Muscle of leg (tissue), 11 donors: Measurements from ENCODE around the gene MZT2A. TPM values are rescaled to one million over a fixed set of nuclear protein-coding genes. Genes with fewer than 3 reads are reported as not detected.
"Not testable (repeated sequence)": the region's sequence is repeated elsewhere in the genome, so short reads cannot be mapped to it uniquely, and the experiment has no call there.

ENCODE experiments used
- DNase-seq: peaks from one replicate; pipeline ENCODE4 v3.0.0; 2013
- H3K27ac ChIP-seq: one replicate; pipeline ENCODE4 v1.5.1; 2013; ENCODE audit warnings: mild to moderate bottlenecking, low read length, control low read depth
- H3K27me3 ChIP-seq: one replicate; pipeline ENCODE4 v1.6.1; 2013; ENCODE audit warnings: low read length; ENCODE audit not compliant: control insufficient read depth, insufficient read depth
- H3K36me3 ChIP-seq: one replicate; pipeline ENCODE4 v1.6.1; 2013; ENCODE audit warnings: low read length; ENCODE audit not compliant: control insufficient read depth, insufficient read depth
- H3K4me1 ChIP-seq: one replicate; pipeline ENCODE4 v1.6.1; 2013; ENCODE audit warnings: low read length; ENCODE audit not compliant: control insufficient read depth, insufficient read depth
- H3K4me3 ChIP-seq: one replicate; pipeline ENCODE4 v1.5.1; 2013; ENCODE audit warnings: low read length, control low read depth
- H3K9me3 ChIP-seq: replicated peaks from 2 replicates; pipeline ENCODE4 v1.6.1; 2013; ENCODE audit warnings: low read depth, low read length; ENCODE audit not compliant: control insufficient read depth
- WGBS: methylation state at CpG from one replicate; pipeline ENCODE4 v1.1.5; 2013; ENCODE audit warnings: missing lambda C conversion rate; ENCODE audit not compliant: insufficient coverage; 5-methylcytosine and 5-hydroxymethylcytosine counted together
- polyA plus RNA-seq, 8 donors: library from polyadenylated mRNA; unstranded; fragments of 120-200 nt; gene quantifications; one replicate each; pipeline versions ENCODE4 v1.2.1 to v1.2.3, GENCODE V29; 2013; ENCODE audit warnings: inconsistent platforms in 1 of 8, low replicate concordance in 1 of 8; ENCODE audit not compliant: insufficient read length in 8 of 8, insufficient read depth in 1 of 8
- total RNA-seq: library from RNA; stranded (reverse); fragments of 120-200 nt; gene quantifications from one replicate; pipeline ENCODE4 v1.2.4, GENCODE V29; 2013

MZT2A gene
- total and polyA plus RNA-seq, 9 donors, result 39.1 to 67.6 (median 56.5) TPM

- Histone ChIP-seq H3K9me3 (no peaks in the 10 kb centered on the region), H3K36me3 (peaks cover 7% of the 10 kb centered on the region), H3K4me1 (peaks cover 22% of the 10 kb centered on the region), H3K4me3 (peak overlapping the region; percentile 78), H3K27ac (peak overlapping the region; percentile 90), H3K27me3 (no peaks in the 10 kb centered on the region)
- WGBS, result under 1% methylated on average over 73 of the region's 79 CpGs
- peak; percentile 97 for DNase-seq
Observed at GRCh38 chr2:131492418-131493198, 411 bp upstream of the MZT2A start.

GRCh38 chr2:131491469-131491836 lies 744 bp downstream of the MZT2A start:
- H3K4me1 ChIP-seq, result peaks cover 22% of the 10 kb centered on the region
- H3K27me3 ChIP-seq, H3K36me3 ChIP-seq, H3K9me3 ChIP-seq, DNase-seq: not testable (repeated sequence)
- peak overlapping the region; percentile 33 for H3K4me3 ChIP-seq
- 29% methylated on average over 5 of the region's 22 CpGs for WGBS
- H3K27ac ChIP-seq, result peak overlapping the region; percentile 7

GRCh38 chr2:131490616-131491468 lies 1.4 kb downstream of the MZT2A start:
- peak; percentile 73 for DNase-seq
- H3K9me3 ChIP-seq, H3K36me3 ChIP-seq, H3K27me3 ChIP-seq: not testable (repeated sequence)
- peak overlapping the region; percentile 33 for H3K4me3 ChIP-seq
- 34% methylated on average over 12 of the region's 20 CpGs for WGBS
- peak overlapping the region; percentile 7 for H3K27ac ChIP-seq
- H3K4me1 ChIP-seq, result peaks cover 22% of the 10 kb centered on the region

- Histone ChIP-seq H3K4me3 (no peak overlapping the region), H3K27ac (no peak overlapping the region), H3K9me3 (no peaks in the 10 kb centered on the region), H3K36me3 (peaks cover 7% of the 10 kb centered on the region), H3K4me1 (peaks cover 13% of the 10 kb centered on the region), H3K27me3 (no peaks in the 10 kb centered on the region)
- peak; percentile 8 for DNase-seq
- 77% methylated on average over 8 of the region's 14 CpGs for WGBS
Observed at GRCh38 chr2:131488306-131489205, 3.6 kb downstream of the MZT2A start.

GRCh38 chr2:131486201-131486902 lies 5.8 kb downstream of the MZT2A start:
- 80% methylated on average over 10 of the region's 14 CpGs for WGBS
- not testable (repeated sequence) for H3K4me3 ChIP-seq, H3K27me3 ChIP-seq, H3K9me3 ChIP-seq, H3K27ac ChIP-seq, DNase-seq, H3K36me3 ChIP-seq
- H3K4me1 ChIP-seq, result peaks cover 12% of the 10 kb centered on the region

- not testable (repeated sequence) for H3K27ac ChIP-seq, H3K4me3 ChIP-seq, H3K27me3 ChIP-seq, DNase-seq, H3K9me3 ChIP-seq, H3K36me3 ChIP-seq, H3K4me1 ChIP-seq
- 80% methylated on average over 8 of the region's 11 CpGs for WGBS
Observed at GRCh38 chr2:131484906-131485460, 7.2 kb downstream of the MZT2A start.

GRCh38 chr2:131483981-131484820 lies 8.0 kb downstream of the MZT2A start:
- H3K9me3 ChIP-seq, H3K27me3 ChIP-seq, DNase-seq, H3K4me1 ChIP-seq, H3K36me3 ChIP-seq, H3K27ac ChIP-seq, H3K4me3 ChIP-seq: not testable (repeated sequence)
- WGBS, result 92% methylated on average over 17 of the region's 24 CpGs

GRCh38 chr2:131482506-131483155 lies 9.6 kb downstream of the MZT2A start:
- 95% methylated on average over 13 of the region's 19 CpGs for WGBS
- H3K4me1 ChIP-seq, DNase-seq, H3K4me3 ChIP-seq, H3K27me3 ChIP-seq, H3K36me3 ChIP-seq, H3K9me3 ChIP-seq, H3K27ac ChIP-seq: not testable (repeated sequence)
